H9 (cell line): ENCODE data around the gene MALT1. TPM values are rescaled to one million over a fixed set of nuclear protein-coding genes. Genes with fewer than 3 reads are reported as not detected.

Experiments used
- DNase-seq: peaks from one replicate; pipeline ENCODE4 v3.0.0-alpha.2; 2017
- H2AFZ ChIP-seq: one replicate; pipeline ENCODE4 v1.6.1; 2013; ENCODE audit warnings: mild to moderate bottlenecking, low read length, control low read depth, moderate library complexity
- H2AK5ac ChIP-seq: 2 replicates; pipeline ENCODE4 v1.6.1; 2013; ENCODE audit warnings: low read length, control low read depth, mixed read lengths; ENCODE audit not compliant: insufficient read length
- H2BK120ac ChIP-seq: one replicate; pipeline ENCODE4 v1.6.1; 2013; ENCODE audit warnings: low read depth, mild to moderate bottlenecking, low read length, control low read depth, inconsistent platforms; ENCODE audit not compliant: poor library complexity, severe bottlenecking
- H2BK12ac ChIP-seq: 2 replicates; pipeline ENCODE4 v1.6.1; 2013; ENCODE audit warnings: low read length, control low read depth, mixed read lengths, low read depth; ENCODE audit not compliant: insufficient read length
- H2BK15ac ChIP-seq: 2 replicates; pipeline ENCODE4 v1.6.1; 2013; ENCODE audit warnings: low read depth, low read length, control low read depth
- H2BK20ac ChIP-seq: one replicate; pipeline ENCODE4 v1.6.1; 2013; ENCODE audit warnings: low read depth, mild to moderate bottlenecking, low read length, control low read depth, inconsistent platforms; ENCODE audit not compliant: poor library complexity, severe bottlenecking
- H2BK5ac ChIP-seq: 2 replicates; pipeline ENCODE4 v1.6.1; 2013; ENCODE audit warnings: low read length, control low read depth, mixed read lengths; ENCODE audit not compliant: insufficient read length
- H3K14ac ChIP-seq: 2 replicates; pipeline ENCODE4 v1.6.1; 2013; ENCODE audit warnings: low read length, control low read depth; ENCODE audit not compliant: insufficient read depth
- H3K18ac ChIP-seq: 2 replicates; pipeline ENCODE4 v1.6.1; 2013; ENCODE audit warnings: low read depth, mild to moderate bottlenecking, mixed read lengths, low read length, control low read depth; ENCODE audit not compliant: insufficient read length
- H3K23ac ChIP-seq: 2 replicates; pipeline ENCODE4 v1.6.1; 2013; ENCODE audit warnings: low read length, control low read depth, mixed read lengths, low read depth; ENCODE audit not compliant: insufficient read length
- H3K23me2 ChIP-seq: 2 replicates; pipeline ENCODE4 v1.6.1; 2013; ENCODE audit warnings: low read depth, mild to moderate bottlenecking, mixed read lengths, low read length, control low read depth; ENCODE audit not compliant: insufficient read length, poor library complexity, severe bottlenecking
- H3K27ac ChIP-seq: 2 replicates; pipeline ENCODE4 v1.5.1; 2013; ENCODE audit warnings: low read length, control low read depth, mixed read lengths, low read depth; ENCODE audit not compliant: insufficient read length
- H3K27me3 ChIP-seq: 2 replicates; pipeline ENCODE4 v1.6.1; 2013; ENCODE audit warnings: low read length, control low read depth, inconsistent platforms; ENCODE audit not compliant: insufficient read depth
- H3K4ac ChIP-seq: 2 replicates; pipeline ENCODE4 v1.6.1; 2013; ENCODE audit warnings: low read depth, mild to moderate bottlenecking, control low read depth, inconsistent platforms, low read length, moderate library complexity
- H3K4me1 ChIP-seq: 2 replicates; pipeline ENCODE4 v1.6.1; 2013; ENCODE audit warnings: low read length, control low read depth, inconsistent platforms; ENCODE audit not compliant: insufficient read depth
- H3K4me2 ChIP-seq: 2 replicates; pipeline ENCODE4 v1.6.1; 2013; ENCODE audit warnings: low read length, control low read depth, mixed read lengths; ENCODE audit not compliant: insufficient read length, insufficient read depth
- H3K56ac ChIP-seq: 2 replicates; pipeline ENCODE4 v1.6.1; 2013; ENCODE audit warnings: low read depth, mild to moderate bottlenecking, mixed read lengths, low read length, control low read depth; ENCODE audit not compliant: insufficient read length
- H3K79me1 ChIP-seq: 2 replicates; pipeline ENCODE4 v1.6.1; 2013; ENCODE audit warnings: low read depth, mild to moderate bottlenecking, moderate library complexity, low read length, control low read depth, inconsistent platforms; ENCODE audit not compliant: insufficient read depth, poor library complexity, severe bottlenecking
- H3K79me2 ChIP-seq: 2 replicates; pipeline ENCODE4 v1.6.1; 2013; ENCODE audit warnings: low read length, control low read depth, inconsistent platforms; ENCODE audit not compliant: insufficient read depth
- H3K9ac ChIP-seq: 2 replicates; pipeline ENCODE4 v1.6.1; 2013; ENCODE audit warnings: low read length, control low read depth, mixed read lengths; ENCODE audit not compliant: insufficient read length; ENCODE audit errors: extremely low read depth
- H3K9me3 ChIP-seq: one replicate; pipeline ENCODE4 v1.6.1; 2013; ENCODE audit warnings: low read depth, low read length, inconsistent platforms; ENCODE audit not compliant: control insufficient read depth
- H3T11ph ChIP-seq: one replicate; pipeline ENCODE4 v1.6.1; 2013; ENCODE audit warnings: mild to moderate bottlenecking, low read length, control low read depth, inconsistent platforms
- H4K20me1 ChIP-seq: one replicate; pipeline ENCODE4 v1.6.1; 2013; ENCODE audit not compliant: control insufficient read depth, insufficient read length, insufficient read depth
- H4K5ac ChIP-seq: 2 replicates; pipeline ENCODE4 v1.6.1; 2013; ENCODE audit warnings: low read depth, mild to moderate bottlenecking, mixed read lengths, low read length, control low read depth; ENCODE audit not compliant: insufficient read length
- H4K8ac ChIP-seq: replicated peaks from 2 replicates; pipeline ENCODE4 v1.6.1; 2013; ENCODE audit warnings: low read length, control low read depth, mixed read lengths, low read depth; ENCODE audit not compliant: insufficient read length
- H4K91ac ChIP-seq: 2 replicates; pipeline ENCODE4 v1.6.1; 2013; ENCODE audit warnings: low read depth, mild to moderate bottlenecking, moderate library complexity, mixed read lengths, low read length, control low read depth; ENCODE audit not compliant: insufficient read length
- H3K27ac Mint-ChIP-seq, 3 experiments: 2 replicates in 2 of 3; 3 replicates in 1 of 3; pipeline ENCODE4 v1.8.0; 2020 to 2021; ENCODE audit warnings: mixed read lengths in 3 of 3, mild to moderate bottlenecking in 1 of 3, moderate library complexity in 1 of 3
- H3K27me3 Mint-ChIP-seq: 2 replicates; pipeline ENCODE4 v1.8.0; 2021; ENCODE audit warnings: low read depth, mild to moderate bottlenecking, moderate library complexity, mixed read lengths
- H3K36me3 Mint-ChIP-seq, 3 experiments: 2 replicates in 2 of 3; 3 replicates in 1 of 3; pipeline ENCODE4 v1.8.0; 2020 to 2021; ENCODE audit warnings: low read depth in 3 of 3, mixed read lengths in 3 of 3; ENCODE audit not compliant: insufficient read depth in 1 of 3
- H3K4me1 Mint-ChIP-seq, 2 experiments: 2 replicates each; pipeline ENCODE4 v1.8.0; 2020; ENCODE audit warnings: mixed read lengths in 2 of 2
- H3K4me3 Mint-ChIP-seq, 2 experiments: 2 replicates in 1 of 2; 3 replicates in 1 of 2; pipeline ENCODE4 v1.8.0; 2020 to 2021; ENCODE audit warnings: mild to moderate bottlenecking in 2 of 2, mixed read lengths in 2 of 2, moderate library complexity in 1 of 2
- H3K9me3 Mint-ChIP-seq, 2 experiments: 2 replicates in 1 of 2; 3 replicates in 1 of 2; pipeline ENCODE4 v1.8.0; 2020; ENCODE audit warnings: mild to moderate bottlenecking in 2 of 2, mixed read lengths in 2 of 2, moderate library complexity in 1 of 2
- CTCF ChIP-seq: fragments of 200-600 bp; sonication (generic); conservative IDR thresholded peaks from 3 replicates; pipeline ENCODE4 v1.8.0; 2021; ENCODE audit warnings: antibody characterized with exemption, mild to moderate bottlenecking
- WGBS: extraction: QIAGEN DNeasy Blood & Tissue Kit; methylation state at CpG from one replicate; pipeline ENCODE4 v1.1.7; 2013; ENCODE audit warnings: missing lambda C conversion rate, low lambda C conversion rate, mixed read lengths; ENCODE audit not compliant: insufficient read length; ENCODE audit errors: extremely low coverage; 5-methylcytosine and 5-hydroxymethylcytosine counted together
- total RNA-seq: library from RNA; stranded (reverse); gene quantifications from 2 replicates; pipeline ENCODE4 v1.2.1, GENCODE V29; 2021

Gene MALT1
- total RNA-seq, 1 experiment from 2014 or later = 18.1 TPM

- no peak overlapping the region for H2BK12ac ChIP-seq
- no peak overlapping the region for H3K4me3 Mint-ChIP-seq
- no peak overlapping the region for H3K27ac Mint-ChIP-seq
- no peaks in the 10 kb centered on the region for H3K9me3 Mint-ChIP-seq
- H3K4me1 ChIP-seq = peaks cover 4% of the 10 kb centered on the region
- no peak overlapping the region for H3K4me2 ChIP-seq
- no peak overlapping the region for H3K9ac ChIP-seq
- no CpG with 5 or more reads among the region's 2 CpGs for WGBS
- H3K9me3 ChIP-seq = no peaks in the 10 kb centered on the region
- no peak overlapping the region for H3T11ph ChIP-seq
- H3K14ac ChIP-seq = no peak overlapping the region
- no peak overlapping the region for H3K23ac ChIP-seq
- H3K27ac ChIP-seq = no peak overlapping the region
- no peak for TF ChIP-seq CTCF
- H4K91ac ChIP-seq = no peak overlapping the region
- no peak overlapping the region for H3K18ac ChIP-seq
- DNase-seq = no peak
- H3K4ac ChIP-seq = no peak overlapping the region
- no peak overlapping the region for H4K5ac ChIP-seq
- H3K4me1 Mint-ChIP-seq = peaks cover 13% of the 10 kb centered on the region in 2 experiments
- peaks cover 3% of the 10 kb centered on the region; the same call in 1 of the 2 replicates for H3K27me3 Mint-ChIP-seq
- H2BK120ac ChIP-seq = no peak overlapping the region
- H3K56ac ChIP-seq = no peak overlapping the region
- no peaks in the 10 kb centered on the region for H3K36me3 Mint-ChIP-seq
- H2BK5ac ChIP-seq = no peak overlapping the region
- no peak overlapping the region for H2AFZ ChIP-seq
- no peak overlapping the region for H4K8ac ChIP-seq
- H4K20me1 ChIP-seq = no peaks in the 10 kb centered on the region
- H3K79me2 ChIP-seq = no peaks in the 10 kb centered on the region
- no peaks in the 10 kb centered on the region for H3K79me1 ChIP-seq
- H2BK15ac ChIP-seq = no peak overlapping the region
- H3K27me3 ChIP-seq = no peaks in the 10 kb centered on the region
- H2BK20ac ChIP-seq = no peak overlapping the region
- no peak overlapping the region for H2AK5ac ChIP-seq
- no peaks in the 10 kb centered on the region for H3K23me2 ChIP-seq
These were observed 32.8 kb upstream of the MALT1 start for GRCh38 chr18:58638441-58638840.
